Spleen (tissue), 11 donors: ENCODE data around the gene SLC22A3. TPM values are rescaled to one million over a fixed set of nuclear protein-coding genes. Genes with fewer than 3 reads are reported as not detected.
"Not testable (repeated sequence)": the region's sequence is repeated elsewhere in the genome, so short reads cannot be mapped to it uniquely, and the experiment has no call there.

Source experiments
- DNase-seq: peaks from one replicate; pipeline ENCODE4 v3.0.0-alpha.2; 2020
- H3K27ac ChIP-seq, 8 donors: fragments of 200-600 bp; sonication (generic) in 7 of 8; 1 replicate in 4 of 8; 2 replicates in 4 of 8; pipeline versions ENCODE4 v1.5.0 to v1.8.0; 2016 to 2021; ENCODE audit warnings: inconsistent platforms in 4 of 8, mild to moderate bottlenecking in 4 of 8, moderate library complexity in 1 of 8
- H3K27me3 ChIP-seq, 7 donors: fragments of 200-600 bp; sonication (generic) in 6 of 7; replicated peaks in 1 of 7; 1 replicate in 4 of 7; 2 replicates in 3 of 7; pipeline versions ENCODE4 v1.5.0 to v1.8.0; 2016 to 2021; ENCODE audit warnings: inconsistent platforms in 3 of 7, mild to moderate bottlenecking in 1 of 7
- H3K36me3 ChIP-seq, 6 donors: fragments of 200-600 bp; sonication (generic) in 5 of 6; 1 replicate in 4 of 6; 2 replicates in 2 of 6; pipeline versions ENCODE4 v1.5.0 to v1.8.0; 2016 to 2021; ENCODE audit warnings: inconsistent platforms in 2 of 6
- H3K4me1 ChIP-seq, 6 donors: fragments of 200-600 bp; sonication (generic) in 5 of 6; 1 replicate in 3 of 6; 2 replicates in 3 of 6; pipeline versions ENCODE4 v1.5.0 to v1.8.0; 2016 to 2021; ENCODE audit warnings: inconsistent platforms in 3 of 6
- H3K4me3 ChIP-seq, 8 donors: fragments of 200-600 bp; sonication (generic) in 7 of 8; 1 replicate in 4 of 8; 2 replicates in 4 of 8; pipeline versions ENCODE4 v1.5.0 to v1.8.0; 2016 to 2021; ENCODE audit warnings: inconsistent platforms in 4 of 8, mild to moderate bottlenecking in 4 of 8, moderate library complexity in 2 of 8
- H3K9me3 ChIP-seq, 8 donors: fragments of 200-600 bp; sonication (generic) in 7 of 8; 1 replicate in 4 of 8; 2 replicates in 4 of 8; pipeline versions ENCODE4 v1.5.0 to v1.8.0; 2016 to 2021; ENCODE audit warnings: inconsistent platforms in 4 of 8
- CTCF ChIP-seq, 11 experiments: fragments of 200-600 bp in 7 of 11; fragments of 450-650 bp in 4 of 11; sonication (generic) in 4 of 11; IDR thresholded peaks in 8 of 11; conservative IDR thresholded peaks in 3 of 11; 1 replicate in 7 of 11; 2 replicates in 4 of 11; pipeline versions ENCODE4 v1.4.0 to v1.8.0; 2016 to 2021; ENCODE audit warnings: antibody characterized with exemption in 11 of 11, inconsistent platforms in 4 of 11, mild to moderate bottlenecking in 1 of 11
- POLR2A ChIP-seq, 3 donors: fragments of 450-650 bp; IDR thresholded peaks; one replicate each; pipeline ENCODE4 v1.5.1; 2017; ENCODE audit warnings: antibody characterized with exemption in 3 of 3, mild to moderate bottlenecking in 1 of 3
- POLR2AphosphoS5 ChIP-seq, 3 donors: sonication (generic); formaldehyde crosslinking; IDR thresholded peaks; one replicate each; pipeline ENCODE4 v1.5.1; 2017; ENCODE audit warnings: antibody characterized with exemption in 3 of 3
- WGBS, 5 donors: extraction: QIAGEN DNeasy Blood & Tissue Kit in 3 of 5; methylation state at CpG; one replicate each; pipeline versions ENCODE4 v1.1.5 to v1.1.7; 2013 to 2018; 5-methylcytosine and 5-hydroxymethylcytosine counted together
- intact Hi-C: fragments of 100-400 bp; cut with DNase I; formaldehyde crosslinking; loops from one replicate; pipeline ENCODE4 v1.15.0; 2023; ENCODE audit warnings: low total_unique reads
- polyA plus RNA-seq, 3 donors: library from polyadenylated mRNA; stranded (reverse); fragments of 200-250 nt; gene quantifications; one replicate each; pipeline ENCODE4 v1.2.1, GENCODE V29; 2013
- total RNA-seq, 7 donors: library from RNA; depleted of rRNA in 3 of 7; stranded (reverse); fragments of >200 nt in 3 of 7; fragmentation: NEBNext Ultra II Directional in 4 of 7; extraction: Animal tissue kit (Norgen Biotek cat#: 25700) in 4 of 7; gene quantifications; one replicate each; pipeline versions ENCODE4 v1.1.0 to v1.2.1, GENCODE V29; 2016 to 2021
- donor health status: healthy with polysubstance abuse.
- donor health status: DM: no; HTN: no; CAD: no; lungs with moderate emphysema.
- donor health status: DM: no; HTN: no; CAD: no.
- donor health status: Bipolar disorder and iron deficiency.
- donor health status: healthy.
- donor health status: DM: no; HTN: no; CAD: no.
- donor health status: DM: yes; HTN: yes; CAD: no.

The SLC22A3 gene
- total and polyA plus RNA-seq, 10 donors = 0.70 to 2.2 (median 1.7) TPM

- WGBS, 5 donors = 70 to 80% (median 79%) methylated on average over 2 of the region's 2 CpGs
- no peak for DNase-seq
- no peak for TF ChIP-seq CTCF (IDR thresholded peaks at IDR 0.05 in 8 of 11, conservative IDR thresholded peaks at IDR 0.05 in 3 of 11)
- TF ChIP-seq POLR2AphosphoS5 (IDR thresholded peaks at IDR 0.05) = no peak
- no peak for TF ChIP-seq POLR2A (IDR thresholded peaks at IDR 0.05)
- Histone ChIP-seq H3K9me3 (peaks cover 0 to 7% (median 3%) of the 10 kb centered on the region in 8 donors), H3K27ac (no peak overlapping the region), H3K36me3 (no peaks in the 10 kb centered on the region), H3K4me1 (peaks cover 0 to 5% (median 0%) of the 10 kb centered on the region in 6 donors), H3K27me3 (peaks cover 0 to 6% (median 0%) of the 10 kb centered on the region in 7 donors), H3K4me3 (no peak overlapping the region)
- intact Hi-C loops = no loop called here
Observed at GRCh38 chr6:160445130-160445529, 97.0 kb downstream of the SLC22A3 start.

GRCh38 chr6:160447350-160447749 lies 99.2 kb downstream of the SLC22A3 start:
- 77 to 99% (median 88%) methylated on average over 4 of the region's 4 CpGs for whole genome bisulfite sequencing, 5 donors
- Histone ChIP-seq H3K4me3 (no peak overlapping the region), H3K27ac (no peak overlapping the region), H3K36me3 (no peaks in the 10 kb centered on the region), H3K9me3 (peaks cover 0 to 11% (median 5%) of the 10 kb centered on the region in 8 donors), H3K4me1 (peaks cover 0 to 5% (median 0%) of the 10 kb centered on the region in 6 donors), H3K27me3 (no peaks in the 10 kb centered on the region)
- no peak for DNase-seq
- intact Hi-C loops = no loop called here
- TF ChIP-seq POLR2AphosphoS5 (IDR thresholded peaks at IDR 0.05) = no peak
- TF ChIP-seq POLR2A (IDR thresholded peaks at IDR 0.05) = no peak
- TF ChIP-seq CTCF (IDR thresholded peaks at IDR 0.05 in 8 of 11, conservative IDR thresholded peaks at IDR 0.05 in 3 of 11) = no peak

- 84 to 91% (median 89%) methylated on average over 4 of the region's 4 CpGs for WGBS, 5 donors
- intact Hi-C loops = loop anchor here (10.0 kb wide), 1 partner anchor 585 kb away; no protein-coding TSS in a partner anchor
Observed at GRCh38 chr6:160449787-160450186, 101.6 kb downstream of the SLC22A3 start.

GRCh38 chr6:160450849-160451248 lies 102.7 kb downstream of the SLC22A3 start:
- 88 to 94% (median 91%) methylated on average over 5 of the region's 5 CpGs for WGBS, 5 donors
- H3K36me3 ChIP-seq = no peaks in the 10 kb centered on the region
- intact Hi-C loops = loop anchor here (10.0 kb wide), 1 partner anchor 586 kb away; no protein-coding TSS in a partner anchor

More at GRCh38 chr6:160449787-160450186, 101.6 kb downstream of the SLC22A3 start:
- not testable (repeated sequence) for H3K36me3 ChIP-seq, H3K4me3 ChIP-seq, H3K27me3 ChIP-seq, H3K27ac ChIP-seq, DNase-seq, H3K4me1 ChIP-seq
- peaks cover 0 to 11% (median 5%) of the 10 kb centered on the region in 8 donors for H3K9me3 ChIP-seq

More at GRCh38 chr6:160450849-160451248, 102.7 kb downstream of the SLC22A3 start:
- TF ChIP-seq POLR2A (IDR thresholded peaks at IDR 0.05) (no peak), CTCF (IDR thresholded peaks at IDR 0.05 in 8 of 11, conservative IDR thresholded peaks at IDR 0.05 in 3 of 11) (no peak), POLR2AphosphoS5 (IDR thresholded peaks at IDR 0.05) (no peak)
- Histone ChIP-seq H3K9me3 (peaks cover 0 to 11% (median 5%) of the 10 kb centered on the region in 8 donors), H3K4me1 (peaks cover 0 to 4% (median 3%) of the 10 kb centered on the region in 6 donors), H3K4me3 (no peak overlapping the region), H3K27me3 (peaks cover 0 to 3% (median 0%) of the 10 kb centered on the region in 7 donors), H3K27ac (no peak overlapping the region)
- no peak for DNase-seq
